SK-N-DZ (cell line): Measurements from ENCODE around the gene CALHM4.

ENCODE experiments used
- DNase-seq: peaks from one replicate; pipeline ENCODE4 v3.0.0-alpha.2; 2015; ENCODE audit warnings: low spot score

Gene CALHM4

GRCh38 chr6:116536216-116536621 is 17.3 kb upstream of the CALHM4 start:
- DNase-seq, result peak; percentile 68

- DNase-seq, result no peak
These were observed 11.1 kb upstream of the CALHM4 start for GRCh38 chr6:116542426-116542825.

DNA sequence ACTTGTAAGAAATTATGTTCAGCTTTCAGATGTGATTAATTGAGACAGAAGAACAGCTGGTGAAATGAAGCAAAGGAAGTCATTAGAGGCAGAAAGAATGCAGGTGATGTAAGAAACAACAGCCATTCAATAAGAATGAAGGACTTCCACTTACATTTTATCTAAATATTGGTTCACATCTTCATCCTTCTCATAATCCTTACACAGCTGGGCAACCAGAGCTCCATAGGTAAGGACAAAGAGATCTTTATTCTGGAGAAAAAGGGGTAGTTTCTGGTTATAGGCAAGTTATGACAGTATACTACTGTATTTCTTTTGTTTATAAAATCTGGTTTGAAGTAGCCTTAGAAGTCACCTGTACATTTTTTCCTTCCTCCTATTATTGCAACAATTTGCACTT is 10.4 kb upstream of the CALHM4 start:
- DNase-seq, result no peak

DNA sequence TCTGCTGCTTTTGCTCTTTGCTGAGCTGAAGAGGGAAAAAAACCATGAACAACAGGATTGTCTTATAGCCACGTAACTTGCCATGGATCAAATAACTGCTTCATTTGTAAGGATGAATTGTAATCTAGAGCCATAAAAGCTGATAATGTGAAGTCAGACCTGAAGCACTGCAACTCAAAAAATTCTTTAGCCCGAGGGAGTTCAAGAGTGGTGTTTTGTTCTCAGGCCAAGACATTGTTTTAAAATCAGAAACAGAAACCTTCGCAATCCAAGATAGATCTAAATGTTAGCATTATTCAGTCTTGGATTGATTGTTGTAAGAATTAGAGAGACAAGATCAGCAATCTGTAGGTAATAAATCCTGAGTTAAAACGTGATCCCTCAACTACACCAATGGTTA is 7.9 kb upstream of the CALHM4 start, which contains the start of gene TRAPPC3L:
Gene TRAPPC3L, minus strand, starts transcription at position 34 of the 400 bp plus-strand sequence. CDS start 170 bp downstream, outside the sequence.
- DNase-seq, result no peak

GRCh38 chr6:116547358-116547757 is 6.2 kb upstream of the CALHM4 start:
- no peak for DNase-seq

DNA sequence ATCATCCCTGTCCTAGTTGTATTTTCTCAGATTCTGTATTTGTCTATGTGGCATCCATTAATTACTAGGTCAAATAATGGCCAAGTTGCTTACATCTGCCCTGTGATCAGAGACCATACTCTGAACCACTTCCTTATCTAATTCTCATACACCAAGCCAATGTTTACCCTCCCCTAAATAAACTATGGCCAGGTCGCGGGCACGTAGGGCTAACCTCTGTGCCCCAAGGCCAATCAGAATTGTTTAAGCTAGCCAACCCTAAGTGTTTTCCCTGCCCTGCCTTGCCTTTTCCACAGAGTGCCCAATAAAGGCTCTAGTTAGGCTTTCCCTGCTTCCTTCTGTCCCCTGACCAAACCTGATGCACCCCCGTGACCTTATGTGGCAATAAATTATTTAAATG is 2.8 kb upstream of the CALHM4 start:
- no peak for DNase-seq

- DNase-seq, result no peak
These were observed 2.5 kb downstream of the CALHM4 start for GRCh38 chr6:116556065-116556464.

DNA sequence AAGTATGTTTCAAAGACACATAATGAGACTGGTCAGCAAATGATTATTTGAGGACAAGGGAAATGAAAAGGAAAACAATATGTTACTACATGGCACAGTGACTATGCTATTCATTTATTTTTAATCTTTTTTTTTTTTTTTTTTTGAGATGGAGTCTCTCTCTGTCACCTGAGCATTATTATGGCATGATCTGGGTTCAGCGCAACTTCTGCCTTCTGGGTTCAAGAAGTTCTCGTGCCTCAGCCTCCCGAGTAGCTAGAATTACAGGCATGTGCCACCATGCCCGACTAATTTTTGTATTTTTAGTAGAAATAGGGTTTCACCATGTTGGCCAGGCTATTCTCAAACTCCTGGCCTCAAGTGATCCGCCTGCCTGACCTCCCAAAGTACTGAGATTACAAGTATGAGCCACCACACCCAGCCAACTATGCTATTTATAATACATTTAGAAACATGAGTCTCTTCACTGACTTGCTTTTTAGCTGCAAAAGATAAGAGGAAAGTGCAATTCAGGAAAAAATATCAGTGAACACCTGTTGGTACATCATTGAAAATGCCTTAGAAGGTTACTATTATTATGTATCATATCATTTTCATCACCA is 3.4 kb downstream of the CALHM4 start:
- no peak for DNase-seq

DNA sequence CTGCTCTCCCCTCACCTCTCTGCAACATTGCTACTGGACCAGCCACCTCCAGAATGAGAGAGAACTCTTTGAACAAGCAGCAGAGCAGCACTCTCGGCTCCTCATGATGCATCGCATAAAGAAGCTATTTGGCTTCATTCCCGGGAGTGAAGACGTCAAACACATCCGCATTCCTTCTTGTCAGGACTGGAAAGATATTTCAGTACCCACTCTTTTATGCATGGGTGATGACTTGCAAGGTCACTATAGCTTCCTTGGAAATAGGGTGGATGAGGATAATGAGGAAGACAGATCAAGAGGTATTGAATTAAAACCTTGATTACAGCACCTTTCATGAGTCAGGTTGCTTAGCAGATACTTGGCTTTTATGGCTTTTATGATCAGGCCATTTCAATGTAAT is 4.3 kb downstream of the CALHM4 start:
- no peak for DNase-seq

GRCh38 chr6:116560130-116560529 is 6.6 kb downstream of the CALHM4 start:
- DNase-seq, result no peak

GRCh38 chr6:116561377-116562018 is 7.9 kb downstream of the CALHM4 start:
- peak; percentile 70 for DNase-seq

GRCh38 chr6:116562019-116562403 is 8.5 kb downstream of the CALHM4 start:
- no peak for DNase-seq

DNA sequence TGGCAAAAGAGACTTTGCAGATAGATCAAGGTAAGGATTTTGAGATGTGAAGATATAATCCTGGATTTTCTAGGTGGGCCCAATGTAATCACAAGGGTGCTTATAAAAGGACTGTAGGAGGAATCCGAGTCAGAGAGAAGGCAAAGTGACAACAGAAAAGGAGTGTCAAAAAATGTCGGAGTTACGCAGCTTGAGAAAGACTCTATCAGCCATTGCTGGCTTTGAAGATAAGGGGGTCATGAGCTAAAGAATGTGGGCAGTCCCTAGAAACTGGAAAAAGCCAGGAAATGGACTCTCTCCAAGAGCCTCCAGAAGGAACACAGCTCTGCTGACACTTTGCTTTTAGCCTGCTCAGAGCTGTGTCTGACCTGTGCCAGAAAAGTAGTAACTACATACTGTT is 9.1 kb downstream of the CALHM4 start:
- no peak for DNase-seq

DNA sequence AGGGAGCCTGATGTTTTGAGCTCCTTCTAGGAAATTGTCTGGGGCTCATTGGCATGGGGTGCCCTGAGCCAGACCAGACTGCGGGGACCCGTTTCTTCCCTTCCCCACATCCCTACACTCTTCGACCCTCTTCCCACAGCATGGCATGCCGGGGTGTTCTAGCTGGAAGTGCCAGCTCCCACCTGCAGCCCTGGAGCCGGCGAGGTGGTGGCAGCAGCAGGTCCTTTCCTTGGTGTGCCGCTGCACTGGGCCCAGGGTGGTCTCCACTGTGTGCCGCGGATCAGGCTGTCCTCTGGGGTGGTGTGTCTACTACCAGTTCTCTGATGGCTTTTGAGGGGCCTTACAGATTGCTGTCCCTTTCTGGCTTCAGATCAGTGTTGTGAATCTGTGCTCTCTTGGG is 10.3 kb downstream of the CALHM4 start:
- DNase-seq, result no peak

GRCh38 chr6:116564311-116564710 is 10.8 kb downstream of the CALHM4 start:
- no peak for DNase-seq

DNA sequence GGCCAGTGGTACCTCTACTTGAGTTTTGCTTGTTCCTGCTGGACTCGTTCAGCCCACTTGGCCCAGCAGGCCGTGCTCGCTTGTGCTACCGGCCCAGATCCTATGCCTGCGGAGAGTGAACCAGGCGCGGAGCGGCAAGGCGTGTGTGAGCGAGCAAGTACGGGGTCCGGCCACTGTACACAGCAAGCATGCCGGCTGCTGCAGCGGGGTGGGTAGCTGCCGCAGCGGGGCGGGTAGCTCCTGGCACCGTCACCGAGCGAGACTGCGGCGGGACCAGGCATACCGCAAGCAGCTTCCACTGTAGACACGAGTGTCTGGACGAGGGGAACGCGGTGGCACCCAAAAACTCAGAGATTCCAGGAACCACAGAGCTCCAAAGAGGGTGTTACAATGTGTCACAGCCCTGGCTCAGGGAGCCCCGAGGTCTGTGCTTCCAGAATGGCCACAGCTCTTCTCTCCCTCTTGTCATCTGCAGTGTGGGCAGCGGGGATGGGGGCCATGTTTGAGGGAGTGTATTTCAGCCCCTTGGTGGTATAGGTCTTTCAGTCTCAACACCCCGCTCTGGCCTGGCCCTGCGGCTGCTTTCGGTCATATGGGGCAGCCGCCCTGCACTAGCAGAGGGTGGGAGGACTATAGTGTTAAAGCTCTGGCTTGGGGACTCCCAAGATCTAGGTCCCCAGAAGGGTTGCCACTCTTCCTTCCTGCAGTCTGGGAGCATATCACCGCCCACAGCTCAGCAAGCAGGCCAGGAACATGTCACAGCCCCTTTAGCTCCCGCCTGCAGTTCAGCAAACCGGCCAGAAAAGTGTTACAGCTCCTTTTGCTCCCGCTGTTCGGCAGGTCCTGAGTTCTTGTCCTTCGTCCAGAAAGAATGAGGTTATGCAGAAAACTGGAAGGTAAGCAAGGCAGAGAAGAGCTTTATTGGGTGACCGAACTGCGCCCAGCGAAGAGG is 11.6 kb downstream of the CALHM4 start:
- DNase-seq, result no peak

DNA sequence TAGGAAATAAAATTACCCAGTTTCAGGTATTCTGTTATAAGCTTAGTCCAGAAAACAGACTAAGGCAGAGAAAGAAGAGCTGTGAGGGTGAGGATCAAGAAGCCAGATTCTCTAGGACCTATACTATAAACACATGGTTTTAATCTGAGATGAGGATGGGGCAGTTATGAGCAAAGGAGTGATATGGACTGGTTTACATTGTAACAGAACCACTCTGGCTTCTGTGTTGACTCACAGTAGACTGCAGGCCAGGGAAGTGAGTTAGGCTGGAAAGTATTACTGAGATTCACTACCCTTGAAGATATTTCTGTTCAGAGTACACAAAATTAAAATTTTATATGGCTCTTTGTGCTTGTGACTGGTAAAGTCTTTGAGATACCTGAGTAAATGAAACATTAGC is 14.6 kb downstream of the CALHM4 start:
- DNase-seq, result no peak

DNA sequence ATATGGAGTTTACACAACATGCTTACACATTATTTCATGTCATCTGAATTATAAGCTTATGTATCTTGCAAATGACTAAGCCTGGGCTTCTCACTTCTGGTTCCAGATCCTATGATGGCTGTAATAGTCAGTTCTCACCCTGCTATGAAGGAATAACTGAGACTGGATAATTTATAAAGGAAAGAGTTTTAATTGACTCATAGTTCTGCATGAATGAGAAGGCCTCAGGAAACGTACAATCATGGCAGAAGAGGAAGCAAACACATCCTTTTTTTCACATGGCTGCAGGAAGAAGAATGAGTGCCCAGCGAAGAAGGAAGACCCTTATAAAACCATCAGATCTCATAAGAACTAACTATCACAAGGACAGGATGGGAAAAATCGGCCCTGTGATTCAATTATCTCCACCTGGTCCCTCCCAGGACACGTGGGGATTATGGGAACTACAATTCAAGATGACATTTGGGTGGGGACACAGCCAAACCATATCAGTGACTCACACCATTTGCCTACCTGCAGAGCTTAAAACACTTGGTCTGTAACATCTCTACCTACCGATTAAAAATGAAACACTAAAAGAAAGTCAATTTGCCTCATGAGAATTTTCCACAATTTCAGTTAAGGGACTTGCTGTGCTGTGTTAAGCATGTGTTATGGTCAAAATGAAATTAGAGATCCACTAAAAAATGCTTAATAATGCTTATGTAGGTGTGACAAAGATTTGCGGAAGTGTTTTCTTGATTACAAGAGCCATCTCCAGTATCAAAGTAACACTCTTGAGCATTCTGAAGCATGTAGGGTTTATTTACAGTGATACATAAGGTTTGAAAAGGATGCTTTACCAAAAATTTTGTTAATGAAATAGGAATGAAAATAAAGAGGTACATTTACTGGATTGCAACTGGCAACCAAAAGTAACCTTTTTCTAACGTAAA is 15.5 kb downstream of the CALHM4 start:
- DNase-seq, result no peak

DNA sequence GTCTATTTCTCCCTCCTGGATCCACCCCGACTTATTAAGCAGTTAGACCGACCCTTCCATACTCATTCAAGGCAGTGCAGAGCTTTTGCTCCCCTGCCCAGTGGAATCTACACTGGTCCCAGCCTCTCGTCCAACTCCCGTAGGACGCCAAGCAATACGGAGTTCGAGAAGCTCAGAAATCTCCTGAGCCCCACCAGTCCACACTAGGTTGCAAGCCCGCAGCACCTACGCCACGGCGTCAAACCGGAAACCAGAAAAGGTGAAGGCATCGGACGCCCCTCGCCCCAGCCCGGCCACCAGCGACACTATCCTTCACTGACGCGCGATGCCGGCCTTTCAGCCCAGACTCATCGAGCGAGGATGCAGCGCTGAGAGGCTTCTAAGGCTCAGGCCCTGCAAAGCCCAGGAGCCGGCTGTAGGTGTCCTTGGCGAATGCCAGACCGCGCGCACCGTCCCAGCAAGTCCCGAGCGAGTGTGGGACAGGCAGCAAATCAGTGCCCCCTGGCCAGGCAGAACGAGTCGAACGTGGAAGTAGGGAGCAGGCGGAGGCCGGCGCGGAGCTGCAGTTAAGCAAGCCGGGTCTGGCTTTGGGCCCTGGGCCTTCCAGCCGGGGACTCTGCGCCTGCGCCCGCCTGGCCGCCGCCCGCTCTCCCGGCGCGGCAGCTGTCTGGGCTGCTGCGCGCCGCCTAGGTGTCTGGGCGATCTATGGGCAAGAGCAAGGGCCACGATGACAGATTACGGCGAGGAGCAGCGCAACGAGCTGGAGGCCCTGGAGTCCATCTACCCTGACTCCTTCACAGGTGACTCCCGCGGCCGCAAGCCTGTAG is 17.5 kb downstream of the CALHM4 start, which contains the start of gene RWDD1:
Gene RWDD1, plus strand, starts transcription at position 649 of the 827 bp plus-strand sequence. Its CDS starts 79 bp downstream, at position 728.
- DNase-seq, result peak; percentile 99

GRCh38 chr6:116571683-116572000 is 18.1 kb downstream of the CALHM4 start:
- DNase-seq, result no peak
